CD4-positive, alpha-beta T cell (primary cell): ENCODE results near the gene PAOX. TPM values are rescaled to one million over a fixed set of nuclear protein-coding genes. Genes with fewer than 3 reads are reported as not detected.

Experiments
- ATAC-seq: fragments of 200-7000 bp; cut with Tn5 transposase; one replicate; pipeline ENCODE4 v1.10.0; 2022; ENCODE audit warnings: mild to moderate bottlenecking; ENCODE audit not compliant: poor library complexity
- CTCF ChIA-PET: fragments of 350-600 bp; sonication (Branson Sonifier 250); formaldehyde crosslinking; loops from one replicate; lab custom pipeline; 2021; ENCODE audit warnings: antibody characterized with exemption, inconsistent platforms; lab: Charles Lee
- POLR2A ChIA-PET: fragments of 350-600 bp; sonication (Branson Sonifier 250); formaldehyde crosslinking; loops from one replicate; lab custom pipeline; 2021; ENCODE audit warnings: antibody characterized with exemption, inconsistent platforms; lab: Charles Lee
- DNase-seq, 14 experiments: peaks; one replicate each; pipeline ENCODE4 v3.0.0-alpha.2; 2013 to 2020; ENCODE audit warnings: mixed read lengths in 2 of 14
- H3K27ac ChIP-seq, 2 donors: one replicate each; pipeline versions ENCODE4 v1.5.1 to v1.7.0; 2013; ENCODE audit warnings: low read length in 2 of 2, low read depth in 1 of 2, mild to moderate bottlenecking in 1 of 2
- H3K27me3 ChIP-seq, 2 experiments: 1 replicate in 1 of 2; 2 replicates in 1 of 2; pipeline versions ENCODE4 v1.6.1 to v1.7.0; 2013; ENCODE audit warnings: low read length in 2 of 2, control low read depth in 1 of 2, mild to moderate bottlenecking in 1 of 2, moderate library complexity in 1 of 2; ENCODE audit not compliant: insufficient read depth in 2 of 2, control insufficient read depth in 1 of 2
- H3K36me3 ChIP-seq: one replicate; pipeline ENCODE4 v1.6.1; 2013; ENCODE audit warnings: low read length, control low read depth; ENCODE audit not compliant: insufficient read depth
- H3K4me1 ChIP-seq: one replicate; pipeline ENCODE4 v1.6.1; 2013; ENCODE audit warnings: low read length, control low read depth; ENCODE audit not compliant: insufficient read depth
- H3K4me3 ChIP-seq: one replicate; pipeline ENCODE4 v1.5.1; 2013; ENCODE audit warnings: mild to moderate bottlenecking, low read length, moderate library complexity
- H3K9me3 ChIP-seq, 2 experiments: 1 replicate in 1 of 2; 2 replicates in 1 of 2; pipeline versions ENCODE4 v1.6.1 to v1.7.0; 2013; ENCODE audit warnings: low read length in 2 of 2, mild to moderate bottlenecking in 2 of 2, control low read depth in 1 of 2, moderate library complexity in 1 of 2; ENCODE audit not compliant: control insufficient read depth in 1 of 2, insufficient read depth in 1 of 2
- H3K27ac Mint-ChIP-seq: one replicate; pipeline ENCODE4 v1.8.0; 2020; ENCODE audit warnings: mixed read lengths
- H3K27me3 Mint-ChIP-seq: one replicate; pipeline ENCODE4 v1.8.0; 2021; ENCODE audit warnings: mixed read lengths
- H3K36me3 Mint-ChIP-seq: one replicate; pipeline ENCODE4 v1.8.0; 2021; ENCODE audit warnings: low read depth, mixed read lengths
- H3K4me1 Mint-ChIP-seq: one replicate; pipeline ENCODE4 v1.8.0; 2021; ENCODE audit warnings: low read depth, mixed read lengths
- H3K4me3 Mint-ChIP-seq: one replicate; pipeline ENCODE4 v1.8.0; 2020; ENCODE audit warnings: mild to moderate bottlenecking, mixed read lengths
- H3K9me3 Mint-ChIP-seq: one replicate; pipeline ENCODE4 v1.8.0; 2020; ENCODE audit warnings: mixed read lengths
- intact Hi-C, 2 experiments: fragments of 100-400 bp; cut with DNase I in 1 of 2; cut with micrococcal nuclease in 1 of 2; formaldehyde crosslinking; loops; one replicate each; pipeline versions ENCODE4 v1.15.1 to v1.9.0; 2023 to 2025; cut with DNase I, micrococcal nuclease
- total RNA-seq, 174 experiments: library from RNA in 2 of 174; stranded (reverse) in 2 of 174; gene quantifications; one replicate each; pipeline ENCODE4 v1.2.3 and lab custom pipeline; 2021 to 2026
- TF ChIP-seq, protein P1 (sequence below): fragments of 200-600 bp; IDR thresholded peaks from one replicate; pipeline ENCODE4 v1.8.0; 2022; ENCODE audit warnings: antibody characterized with exemption, mild to moderate bottlenecking

The PAOX gene
- total RNA-seq, 2 experiments from 2014 or later: 1.9 to 2.6 TPM

DNA sequence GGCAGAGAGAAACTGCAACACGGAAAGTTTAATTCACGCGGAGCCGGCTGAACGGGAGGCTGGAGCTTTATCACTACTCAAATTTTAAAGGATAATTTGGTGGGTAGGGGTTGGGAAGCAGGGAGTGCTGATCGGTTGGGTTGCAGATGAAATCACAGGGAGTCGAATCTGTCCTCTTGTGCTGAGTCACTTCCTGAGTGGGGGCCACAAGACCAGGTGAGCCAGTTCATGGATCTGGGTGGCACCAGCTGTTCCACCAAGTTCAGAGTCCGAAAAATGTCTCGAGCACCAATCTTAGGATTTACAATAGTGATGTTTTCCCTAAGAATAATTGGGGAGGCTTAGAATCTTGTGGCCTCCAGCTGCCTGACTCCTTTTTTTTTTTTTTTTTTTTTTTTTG, 35.5 kb upstream of the PAOX start:
- ChIA-PET POLR2A (no interaction called here), CTCF (interaction anchor here (2.1 kb wide), 1 partner anchor 14 kb away, joined by 4 read pairs; no protein-coding TSS in a partner anchor)
- Mint-ChIP-seq H3K36me3 (no peaks in the 10 kb centered on the region), H3K4me1 (no peaks in the 10 kb centered on the region), H3K27me3 (peaks cover 38% of the 10 kb centered on the region), H3K4me3 (no peak overlapping the region), H3K9me3 (no peaks in the 10 kb centered on the region), H3K27ac (no peak overlapping the region)
- intact Hi-C loops: no loop called here
- no peak for DNase-seq
- ATAC-seq: no peak
- Histone ChIP-seq H3K27me3 (peaks cover 33 to 39% of the 10 kb centered on the region in 2 experiments), H3K9me3 (no peaks in the 10 kb centered on the region), H3K27ac (no peak overlapping the region), H3K4me3 (no peak overlapping the region), H3K4me1 (peaks cover under 1% of the 10 kb centered on the region), H3K36me3 (no peaks in the 10 kb centered on the region)
- TF ChIP-seq, protein P1, sequence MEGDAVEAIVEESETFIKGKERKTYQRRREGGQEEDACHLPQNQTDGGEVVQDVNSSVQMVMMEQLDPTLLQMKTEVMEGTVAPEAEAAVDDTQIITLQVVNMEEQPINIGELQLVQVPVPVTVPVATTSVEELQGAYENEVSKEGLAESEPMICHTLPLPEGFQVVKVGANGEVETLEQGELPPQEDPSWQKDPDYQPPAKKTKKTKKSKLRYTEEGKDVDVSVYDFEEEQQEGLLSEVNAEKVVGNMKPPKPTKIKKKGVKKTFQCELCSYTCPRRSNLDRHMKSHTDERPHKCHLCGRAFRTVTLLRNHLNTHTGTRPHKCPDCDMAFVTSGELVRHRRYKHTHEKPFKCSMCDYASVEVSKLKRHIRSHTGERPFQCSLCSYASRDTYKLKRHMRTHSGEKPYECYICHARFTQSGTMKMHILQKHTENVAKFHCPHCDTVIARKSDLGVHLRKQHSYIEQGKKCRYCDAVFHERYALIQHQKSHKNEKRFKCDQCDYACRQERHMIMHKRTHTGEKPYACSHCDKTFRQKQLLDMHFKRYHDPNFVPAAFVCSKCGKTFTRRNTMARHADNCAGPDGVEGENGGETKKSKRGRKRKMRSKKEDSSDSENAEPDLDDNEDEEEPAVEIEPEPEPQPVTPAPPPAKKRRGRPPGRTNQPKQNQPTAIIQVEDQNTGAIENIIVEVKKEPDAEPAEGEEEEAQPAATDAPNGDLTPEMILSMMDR: no peak

DNA sequence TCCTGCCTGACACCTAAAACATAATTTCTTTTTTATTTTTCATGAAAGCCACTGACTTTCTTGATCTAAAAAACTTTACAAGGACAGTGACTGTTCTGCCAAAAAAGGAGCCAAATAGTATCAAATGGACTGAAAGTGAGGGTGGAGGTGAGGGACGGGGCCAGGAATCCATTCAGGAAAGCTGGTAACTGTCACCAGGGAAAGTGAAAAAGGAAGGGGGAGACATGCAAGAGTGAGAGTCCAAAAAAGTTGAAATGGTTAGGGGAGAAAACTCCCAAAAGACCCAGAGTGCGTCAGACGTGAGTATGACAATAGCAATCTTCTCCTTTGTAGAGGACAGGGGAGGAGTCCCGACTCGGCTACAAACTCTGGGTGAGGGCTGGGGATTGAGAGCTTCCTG, 34.8 kb upstream of the PAOX start:
- Mint-ChIP-seq H3K36me3 (no peaks in the 10 kb centered on the region), H3K4me1 (no peaks in the 10 kb centered on the region), H3K27ac (no peak overlapping the region), H3K9me3 (no peaks in the 10 kb centered on the region), H3K4me3 (no peak overlapping the region), H3K27me3 (peaks cover 43% of the 10 kb centered on the region)
- intact Hi-C loops: no loop called here
- Histone ChIP-seq H3K27ac (no peak overlapping the region), H3K27me3 (peaks cover 33 to 39% of the 10 kb centered on the region in 2 experiments), H3K9me3 (no peaks in the 10 kb centered on the region), H3K4me3 (no peak overlapping the region), H3K36me3 (no peaks in the 10 kb centered on the region), H3K4me1 (no peaks in the 10 kb centered on the region)
- TF ChIP-seq, protein P1: no peak
- ATAC-seq (no peak), DNase-seq (no peak)
- CTCF ChIA-PET: interaction anchor here (2.1 kb wide), 1 partner anchor 15 kb away, joined by 4 read pairs; no protein-coding TSS in a partner anchor
- POLR2A ChIA-PET: no interaction called here

DNA sequence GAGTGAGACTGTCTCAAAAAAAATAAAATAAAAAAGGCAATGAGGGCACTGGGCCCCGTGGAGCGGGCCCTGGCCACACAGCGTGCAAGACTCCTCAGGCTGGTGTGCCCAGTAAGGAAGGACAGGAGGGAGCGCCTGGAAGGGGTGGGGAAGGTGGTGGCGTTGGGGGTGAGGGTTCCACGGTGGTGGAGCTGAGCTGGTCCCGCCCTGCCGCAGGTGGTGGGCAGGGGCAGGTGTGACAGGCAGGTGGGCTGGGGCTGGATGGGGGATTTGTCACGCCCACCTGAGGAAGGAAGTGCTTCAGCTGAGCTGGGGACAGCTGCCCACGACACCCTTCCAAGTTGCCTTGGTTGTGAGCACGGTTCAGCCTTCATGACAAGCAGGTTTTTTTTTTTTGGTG, 32.6 kb upstream of the PAOX start:
- no peak overlapping the region for H3K4me3 Mint-ChIP-seq
- peaks cover 44% of the 10 kb centered on the region for H3K27me3 Mint-ChIP-seq
- no peaks in the 10 kb centered on the region for H3K36me3 ChIP-seq
- no peak overlapping the region for H3K4me3 ChIP-seq
- ChIA-PET CTCF (no interaction called here), POLR2A (interaction anchor here (0.9 kb wide), 1 partner anchor 10 kb away, joined by 3 read pairs; the partner anchor contains the start of gene CALY)
- TF ChIP-seq, protein P1: no peak
- H3K9me3 Mint-ChIP-seq: no peaks in the 10 kb centered on the region
- H3K36me3 Mint-ChIP-seq: no peaks in the 10 kb centered on the region
- intact Hi-C loops: no loop called here
- H3K9me3 ChIP-seq: no peaks in the 10 kb centered on the region
- no peak overlapping the region for H3K27ac Mint-ChIP-seq
- no peak overlapping the region for H3K27ac ChIP-seq
- DNase-seq (no peak), ATAC-seq (no peak)
- no peaks in the 10 kb centered on the region for H3K4me1 Mint-ChIP-seq
- no peaks in the 10 kb centered on the region for H3K4me1 ChIP-seq
- H3K27me3 ChIP-seq: peaks cover 33 to 39% of the 10 kb centered on the region in 2 experiments
